ENCODE results near the gene NDFIP1.
"Not testable (repeated sequence)": the region's sequence is repeated elsewhere in the genome, so short reads cannot be mapped to it uniquely, and the experiment has no call there.

Gene NDFIP1

DNA sequence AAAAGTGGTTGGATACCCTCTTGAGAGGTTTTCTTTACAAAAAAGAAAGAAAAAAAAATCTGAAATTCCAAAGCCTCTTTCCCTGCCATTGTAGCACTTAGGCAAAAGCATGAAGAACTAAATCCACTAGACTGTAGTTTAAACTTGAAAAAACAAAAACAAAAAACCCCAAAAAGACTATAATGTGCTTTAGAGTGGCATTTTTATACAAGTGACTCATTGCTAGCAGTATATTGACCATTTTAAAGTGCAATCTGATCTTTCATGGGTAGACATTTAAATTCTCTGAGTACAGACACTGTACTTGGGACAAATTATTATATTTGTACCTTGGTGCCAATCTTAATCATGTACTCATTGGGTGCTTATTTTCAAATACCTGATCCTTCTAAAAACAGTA lies 50.8 kb downstream of the NDFIP1 start:
- DNase-seq = no peak

- no peak for DNase-seq
These were observed 55.7 kb downstream of the NDFIP1 start for GRCh38 chr5:142164315-142164714.

DNA sequence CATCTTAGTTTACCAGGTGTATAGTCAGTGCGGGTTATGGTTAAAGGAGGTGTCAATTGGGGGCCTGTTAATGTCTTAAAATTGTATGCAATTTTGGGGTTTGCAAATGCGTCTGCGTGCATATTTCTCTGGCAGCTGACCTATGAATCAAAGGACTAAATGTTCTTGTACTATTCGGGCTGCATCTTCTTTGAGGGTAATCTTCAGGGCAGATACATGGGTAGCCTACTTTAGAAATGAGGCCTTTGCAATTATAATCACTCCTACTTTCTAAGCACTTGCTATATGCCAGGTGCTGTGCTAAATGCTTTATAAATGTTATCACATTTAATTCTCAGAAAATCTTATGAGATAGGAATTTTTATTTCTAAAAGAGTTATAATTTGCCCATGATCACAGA lies 58.2 kb downstream of the NDFIP1 start:
- DNase-seq = no peak

DNA sequence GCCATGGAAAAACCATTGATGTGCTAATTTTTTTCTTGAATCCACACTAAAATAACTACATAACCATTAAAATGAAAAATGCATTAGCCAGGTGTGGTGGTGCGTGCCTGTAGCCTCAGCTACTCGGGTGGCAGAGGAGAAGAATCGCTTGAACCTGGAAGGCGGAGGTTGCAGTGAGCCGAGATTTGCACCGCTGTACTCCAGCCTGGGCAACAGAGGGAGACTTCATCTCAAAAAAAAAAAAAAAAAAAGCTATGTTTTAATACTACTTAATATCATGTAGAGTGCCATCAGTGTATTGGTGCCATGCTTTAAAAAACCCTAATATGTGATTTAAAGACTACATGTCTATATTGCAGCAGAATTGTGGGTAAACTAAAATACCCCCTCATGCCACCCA lies 58.9 kb downstream of the NDFIP1 start:
- no peak for DNase-seq

GRCh38 chr5:142168365-142168764 lies 59.8 kb downstream of the NDFIP1 start:
- no peak for DNase-seq

GRCh38 chr5:142170254-142170953 lies 61.8 kb downstream of the NDFIP1 start:
- no peak for DNase-seq

- DNase-seq = no peak
These were observed 62.7 kb downstream of the NDFIP1 start for GRCh38 chr5:142171270-142171669.

- no peak for DNase-seq
These were observed 66.5 kb downstream of the NDFIP1 start for GRCh38 chr5:142175039-142175438.

GRCh38 chr5:142175461-142176142 lies 67.0 kb downstream of the NDFIP1 start:
- DNase-seq = no peak

DNA sequence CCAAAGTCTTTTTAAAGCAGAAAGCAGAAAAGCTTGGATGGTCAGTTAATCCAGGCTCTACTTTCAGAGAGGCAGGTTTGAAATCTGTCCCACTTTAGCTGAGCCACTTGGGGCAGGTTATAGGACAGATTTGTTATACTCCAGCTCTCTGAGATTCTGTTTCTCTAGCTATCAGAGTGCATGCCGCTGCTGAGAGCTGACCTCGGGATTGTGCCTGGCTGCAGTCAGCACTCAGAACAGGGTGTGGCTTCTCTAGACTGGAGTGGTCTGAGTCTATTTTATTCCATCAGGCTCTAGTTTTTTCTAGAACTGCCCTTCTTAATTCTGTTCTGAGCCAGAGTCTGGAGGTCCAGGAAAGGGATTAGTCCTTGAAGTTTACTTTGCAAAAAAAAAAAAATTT lies 67.7 kb downstream of the NDFIP1 start:
- no peak for DNase-seq

DNA sequence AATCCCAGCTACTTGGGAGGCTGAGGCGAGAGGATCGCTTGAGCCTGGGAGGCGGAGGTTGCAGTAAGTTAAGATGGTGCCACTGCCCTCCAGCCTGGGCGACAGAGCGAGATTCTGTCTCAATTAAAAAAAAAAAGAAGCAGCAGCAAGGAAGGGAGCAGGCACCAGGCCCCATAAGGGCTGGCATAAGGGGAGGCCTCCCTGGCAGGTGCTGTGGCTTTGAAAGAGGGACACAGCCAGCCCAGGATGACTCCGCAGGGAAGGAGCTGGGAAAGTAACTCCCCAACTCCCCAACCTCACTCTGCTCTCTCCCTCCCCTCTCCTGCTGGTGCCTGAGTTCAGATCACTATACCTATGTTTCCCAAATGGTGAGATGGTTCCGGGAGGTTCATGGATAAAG lies 70.1 kb downstream of the NDFIP1 start:
- no peak for DNase-seq

DNA sequence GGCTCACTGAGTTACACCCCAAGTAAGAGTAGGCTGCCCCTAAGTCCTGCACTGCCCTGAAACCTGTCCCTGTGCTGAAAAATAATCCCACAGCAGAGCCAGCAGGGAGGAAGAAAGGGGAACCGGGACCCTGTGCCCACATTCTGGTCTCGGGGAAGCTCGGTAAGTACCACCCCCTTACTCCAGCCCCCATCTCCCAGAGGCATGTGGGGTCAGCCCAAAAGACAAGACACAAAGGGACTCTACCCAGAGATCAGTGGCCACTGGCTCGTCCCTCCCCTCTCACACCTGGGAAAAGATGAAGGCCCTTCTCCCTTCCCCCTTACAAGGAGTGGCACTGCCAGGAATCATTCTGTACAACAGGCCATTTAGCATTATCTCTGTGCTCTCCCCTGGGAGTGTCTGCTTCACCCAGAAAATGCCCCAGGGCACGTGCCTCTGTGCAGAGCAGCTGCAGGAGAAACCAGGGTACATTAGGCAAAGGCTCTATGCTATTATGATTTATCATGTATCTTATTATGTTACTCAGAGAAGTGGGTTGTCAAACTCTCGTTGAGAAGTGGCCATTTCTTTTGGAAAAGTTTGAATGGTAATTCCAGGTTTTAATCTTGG lies 71.3 kb downstream of the NDFIP1 start:
- DNase-seq = no peak

DNA sequence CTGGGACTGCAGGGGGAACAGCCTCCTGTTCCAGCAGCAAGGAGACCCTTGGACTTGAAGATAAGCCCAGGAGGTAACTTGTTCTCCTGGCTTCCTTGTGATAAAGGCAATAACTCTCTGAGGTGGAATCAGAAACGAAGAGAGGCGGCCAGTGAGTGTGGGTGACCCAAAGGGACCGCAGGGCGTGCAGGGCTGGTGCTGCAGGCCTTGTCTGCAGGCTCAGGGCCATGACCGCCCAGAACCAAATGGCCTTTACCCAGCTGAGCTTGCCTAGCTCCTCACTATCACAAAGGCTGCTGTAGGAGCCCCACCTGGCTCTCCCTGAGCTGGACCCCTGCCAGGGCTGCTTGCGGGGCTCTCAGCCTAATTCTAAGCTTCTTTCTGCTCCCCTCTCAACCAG lies 72.5 kb downstream of the NDFIP1 start:
- no peak for DNase-seq

- DNase-seq = no peak
These were observed 73.1 kb downstream of the NDFIP1 start for GRCh38 chr5:142181547-142182163.

- DNase-seq = no peak
These were observed 74.3 kb downstream of the NDFIP1 start for GRCh38 chr5:142182840-142183239.

- DNase-seq = no peak
These were observed 75.0 kb downstream of the NDFIP1 start for GRCh38 chr5:142183561-142183960.

DNA sequence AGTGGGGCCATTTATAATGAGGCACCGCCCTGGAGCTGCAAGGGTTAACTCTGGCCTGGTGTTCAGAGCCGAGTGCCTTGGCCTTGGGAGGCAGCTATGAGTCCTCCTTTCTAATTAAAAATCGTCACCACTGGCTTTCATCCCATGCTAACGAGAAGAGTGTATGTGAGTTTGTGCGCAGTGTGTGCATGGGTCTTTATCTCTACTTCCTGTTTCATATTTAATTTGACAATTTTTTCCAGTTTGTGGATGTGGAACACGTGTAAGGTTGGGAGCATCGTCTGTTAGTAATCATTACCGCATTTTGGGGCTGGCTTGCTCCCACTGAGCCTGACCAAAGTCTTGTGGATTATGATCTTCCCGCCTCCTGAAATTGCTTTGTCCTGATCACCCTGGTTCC lies 76.4 kb downstream of the NDFIP1 start:
- no peak for DNase-seq

- no peak for DNase-seq
These were observed 77.9 kb downstream of the NDFIP1 start for GRCh38 chr5:142186514-142186856.

DNA sequence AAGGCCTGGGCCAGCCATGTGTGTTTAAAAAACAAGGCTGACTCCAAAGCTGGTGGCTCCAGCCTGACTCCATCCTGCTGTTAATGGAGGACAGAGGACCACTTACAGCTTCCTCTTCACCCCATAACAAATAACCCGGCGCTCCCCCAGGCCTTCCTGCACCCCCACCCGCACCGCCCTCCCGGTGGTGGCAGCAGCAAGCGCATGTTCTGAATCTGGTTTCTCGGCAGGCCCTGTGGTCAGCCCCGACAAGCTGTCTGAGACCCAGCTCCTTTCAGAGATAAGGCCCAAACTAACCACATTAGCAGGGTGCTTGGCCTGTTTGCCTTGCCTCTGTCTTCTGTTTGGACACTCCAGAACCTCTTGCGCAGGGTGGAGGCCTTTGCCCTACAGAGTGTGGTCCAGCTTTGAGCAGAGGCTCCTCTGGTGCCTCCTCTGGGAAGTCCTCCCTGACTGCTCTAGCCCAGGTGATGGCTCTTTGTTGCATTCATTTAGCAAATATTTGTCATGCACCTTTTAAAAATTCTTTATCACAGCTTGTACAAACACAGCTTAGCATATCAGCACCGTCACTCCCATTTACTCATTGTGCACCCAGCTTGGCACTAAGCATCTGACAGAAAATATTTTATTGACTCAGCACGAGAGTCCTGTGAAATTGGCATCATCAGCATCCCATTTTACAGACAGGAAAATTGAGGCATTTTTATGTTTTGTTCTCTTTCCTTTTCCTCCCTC lies 78.4 kb downstream of the NDFIP1 start:
- no peak for DNase-seq

DNA sequence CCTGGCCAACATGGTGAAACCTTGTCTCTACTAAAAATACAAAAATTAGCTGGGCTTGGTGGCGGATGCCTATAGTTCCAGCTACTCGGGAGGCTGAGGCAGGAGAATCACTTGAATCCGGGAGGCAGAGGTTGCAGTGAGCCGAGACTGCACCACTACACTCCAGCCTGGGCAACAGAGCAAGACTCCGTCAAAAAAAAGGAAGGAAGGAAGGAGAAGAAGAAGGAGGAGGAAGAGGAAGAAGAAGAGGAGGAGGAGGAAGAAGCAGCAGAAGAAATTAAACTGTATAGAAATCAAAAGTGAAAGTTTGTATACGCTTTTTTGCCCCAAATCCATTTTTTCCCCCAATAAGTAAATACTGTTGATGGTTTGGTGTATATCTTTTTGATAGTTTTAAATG lies 80.1 kb downstream of the NDFIP1 start:
- DNase-seq = not testable (repeated sequence)

- DNase-seq = no peak
These were observed 81.2 kb downstream of the NDFIP1 start for GRCh38 chr5:142189813-142190212.

DNA sequence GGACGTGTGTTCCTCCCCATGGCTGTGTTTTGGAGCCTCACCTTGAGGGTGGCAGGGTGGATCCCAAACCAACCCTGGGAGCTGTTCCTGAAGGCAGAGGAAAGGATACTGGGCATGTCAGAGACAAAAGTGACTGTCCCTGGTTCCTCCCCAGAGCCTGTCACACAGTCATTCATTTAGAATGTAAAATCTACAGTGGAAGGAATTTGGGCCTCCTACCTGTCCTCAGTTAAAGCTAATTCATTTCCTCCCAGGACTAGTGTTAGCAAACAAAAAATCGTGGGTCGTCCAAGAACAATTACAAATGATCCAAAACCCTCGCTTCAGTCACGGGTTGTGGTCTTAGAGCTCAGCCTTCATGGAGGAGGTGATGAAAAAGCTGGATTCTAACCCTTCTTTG lies 83.2 kb downstream of the NDFIP1 start:
- no peak for DNase-seq

All from effector CD4-positive, alpha-beta T cell (primary cell).